ENCODE results near the gene AKAP13. TPM values are rescaled to one million over a fixed set of nuclear protein-coding genes. Genes with fewer than 3 reads are reported as not detected.

The AKAP13 gene
- total and polyA plus RNA-seq, 5 donors from 2014 or later = 106 to 482 (median 112) TPM

GRCh38 chr15:85417276-85417675, 36.9 kb downstream of the AKAP13 start:
- no peak overlapping the region for H3K27ac ChIP-seq (ENCODE audit: insufficient read depth, low read length, poor library complexity, severe bottlenecking)
- H3K27me3 Mint-ChIP-seq = no peaks in the 10 kb centered on the region
- no peak overlapping the region for H3K4me3 Mint-ChIP-seq
- no peak overlapping the region for H3K27ac Mint-ChIP-seq
- DNase-seq (no peak), ATAC-seq (ENCODE audit: low read depth in 2 of 2) (no peak)
- no peaks in the 10 kb centered on the region for H3K9me3 Mint-ChIP-seq
- peaks cover 35% of the 10 kb centered on the region for H3K4me1 ChIP-seq (ENCODE audit: control insufficient read depth, insufficient read depth, low read length, poor library complexity, severe bottlenecking)
- no peak overlapping the region for H3K4me3 ChIP-seq (ENCODE audit: low read depth, low read length)
- H3K36me3 ChIP-seq (ENCODE audit: control insufficient read depth, insufficient read depth, low read length) = no peaks in the 10 kb centered on the region
- H3K9me3 ChIP-seq (ENCODE audit: control insufficient read depth in 2 of 2, low read length in 2 of 2) = no peaks in the 10 kb centered on the region
- H3K4me1 Mint-ChIP-seq = peaks cover 55 to 72% (median 62%) of the 10 kb centered on the region in 4 donors
- peaks cover 8% of the 10 kb centered on the region for H3K36me3 Mint-ChIP-seq
- no peaks in the 10 kb centered on the region for H3K27me3 ChIP-seq (ENCODE audit: control insufficient read depth, insufficient read depth, low read length)

GRCh38 chr15:85419161-85419560, 38.8 kb downstream of the AKAP13 start:
- Mint-ChIP-seq H3K27ac (peak overlapping the region in 1 of 3 donors; percentile 20), H3K4me3 (no peak overlapping the region), H3K9me3 (no peaks in the 10 kb centered on the region), H3K36me3 (peaks cover 8% of the 10 kb centered on the region), H3K4me1 (peaks cover 48 to 75% (median 64%) of the 10 kb centered on the region in 4 donors), H3K27me3 (no peaks in the 10 kb centered on the region)
- Histone ChIP-seq H3K36me3 (ENCODE audit: control insufficient read depth, insufficient read depth, low read length) (no peaks in the 10 kb centered on the region), H3K4me1 (ENCODE audit: control insufficient read depth, insufficient read depth, low read length, poor library complexity, severe bottlenecking) (peaks cover 17% of the 10 kb centered on the region), H3K9me3 (ENCODE audit: control insufficient read depth in 2 of 2, low read length in 2 of 2) (no peaks in the 10 kb centered on the region), H3K4me3 (ENCODE audit: low read depth, low read length) (no peak overlapping the region), H3K27me3 (ENCODE audit: control insufficient read depth, insufficient read depth, low read length) (no peaks in the 10 kb centered on the region), H3K27ac (ENCODE audit: insufficient read depth, low read length, poor library complexity, severe bottlenecking) (no peak overlapping the region)
- DNase-seq (no peak), ATAC-seq (ENCODE audit: low read depth in 2 of 2) (no peak)

- DNase-seq (no peak), ATAC-seq (ENCODE audit: low read depth in 2 of 2) (no peak)
- Mint-ChIP-seq H3K27me3 (no peaks in the 10 kb centered on the region), H3K27ac (no peak overlapping the region), H3K36me3 (peaks cover 8% of the 10 kb centered on the region), H3K9me3 (no peaks in the 10 kb centered on the region), H3K4me1 (peaks cover 43 to 76% (median 62%) of the 10 kb centered on the region in 4 donors), H3K4me3 (peak overlapping the region in 2 of 4 donors; percentile 9 to 13)
- H3K4me3 ChIP-seq (ENCODE audit: low read depth, low read length) = peak overlapping the region; percentile 22
- H3K4me1 ChIP-seq (ENCODE audit: control insufficient read depth, insufficient read depth, low read length, poor library complexity, severe bottlenecking) = peaks cover 9% of the 10 kb centered on the region
- no peak overlapping the region for H3K27ac ChIP-seq (ENCODE audit: insufficient read depth, low read length, poor library complexity, severe bottlenecking)
- no peaks in the 10 kb centered on the region for H3K27me3 ChIP-seq (ENCODE audit: control insufficient read depth, insufficient read depth, low read length)
- no peaks in the 10 kb centered on the region for H3K9me3 ChIP-seq (ENCODE audit: control insufficient read depth in 2 of 2, low read length in 2 of 2)
- no peaks in the 10 kb centered on the region for H3K36me3 ChIP-seq (ENCODE audit: control insufficient read depth, insufficient read depth, low read length)
Observed at GRCh38 chr15:85421116-85421925, 40.9 kb downstream of the AKAP13 start.

- H3K9me3 ChIP-seq (ENCODE audit: control insufficient read depth in 2 of 2, low read length in 2 of 2) = no peaks in the 10 kb centered on the region
- DNase-seq (no peak), ATAC-seq (ENCODE audit: low read depth in 2 of 2) (no peak)
- H3K4me3 ChIP-seq (ENCODE audit: low read depth, low read length) = no peak overlapping the region
- H3K4me1 Mint-ChIP-seq = peaks cover 50 to 82% (median 66%) of the 10 kb centered on the region in 4 donors
- H3K27me3 ChIP-seq (ENCODE audit: control insufficient read depth, insufficient read depth, low read length) = no peaks in the 10 kb centered on the region
- H3K36me3 Mint-ChIP-seq = peaks cover 8% of the 10 kb centered on the region
- H3K36me3 ChIP-seq (ENCODE audit: control insufficient read depth, insufficient read depth, low read length) = no peaks in the 10 kb centered on the region
- H3K4me1 ChIP-seq (ENCODE audit: control insufficient read depth, insufficient read depth, low read length, poor library complexity, severe bottlenecking) = peaks cover 9% of the 10 kb centered on the region
- no peak overlapping the region for H3K27ac Mint-ChIP-seq
- no peaks in the 10 kb centered on the region for H3K9me3 Mint-ChIP-seq
- H3K27ac ChIP-seq (ENCODE audit: insufficient read depth, low read length, poor library complexity, severe bottlenecking) = no peak overlapping the region
- H3K4me3 Mint-ChIP-seq = no peak overlapping the region
- no peaks in the 10 kb centered on the region for H3K27me3 Mint-ChIP-seq
Observed at GRCh38 chr15:85422607-85423006, 42.2 kb downstream of the AKAP13 start.

- DNase-seq (no peak), ATAC-seq (ENCODE audit: low read depth in 2 of 2) (no peak)
- Histone ChIP-seq H3K9me3 (ENCODE audit: control insufficient read depth in 2 of 2, low read length in 2 of 2) (no peaks in the 10 kb centered on the region), H3K36me3 (ENCODE audit: control insufficient read depth, insufficient read depth, low read length) (no peaks in the 10 kb centered on the region), H3K4me3 (ENCODE audit: low read depth, low read length) (no peak overlapping the region), H3K4me1 (ENCODE audit: control insufficient read depth, insufficient read depth, low read length, poor library complexity, severe bottlenecking) (peaks cover 9% of the 10 kb centered on the region), H3K27me3 (ENCODE audit: control insufficient read depth, insufficient read depth, low read length) (no peaks in the 10 kb centered on the region), H3K27ac (ENCODE audit: insufficient read depth, low read length, poor library complexity, severe bottlenecking) (no peak overlapping the region)
- Mint-ChIP-seq H3K27me3 (no peaks in the 10 kb centered on the region), H3K27ac (peak overlapping the region in 2 of 3 donors; percentile 28 to 74), H3K9me3 (no peaks in the 10 kb centered on the region), H3K4me3 (peak overlapping the region in 2 of 4 donors; percentile 15 to 55), H3K4me1 (peaks cover 50 to 86% (median 66%) of the 10 kb centered on the region in 4 donors), H3K36me3 (peaks cover 8% of the 10 kb centered on the region)
Observed at GRCh38 chr15:85423256-85423655, 42.9 kb downstream of the AKAP13 start.

- H3K4me1 ChIP-seq (ENCODE audit: control insufficient read depth, insufficient read depth, low read length, poor library complexity, severe bottlenecking) = peaks cover 9% of the 10 kb centered on the region
- H3K4me3 Mint-ChIP-seq = peak overlapping the region in 2 of 4 donors; percentile 15 to 49
Observed at GRCh38 chr15:85424154-85424553, 43.8 kb downstream of the AKAP13 start.

GRCh38 chr15:85426481-85426880, 46.1 kb downstream of the AKAP13 start:
- H3K27me3 Mint-ChIP-seq = no peaks in the 10 kb centered on the region
- no peaks in the 10 kb centered on the region for H3K36me3 ChIP-seq (ENCODE audit: control insufficient read depth, insufficient read depth, low read length)
- H3K4me1 Mint-ChIP-seq = peaks cover 41 to 91% (median 70%) of the 10 kb centered on the region in 4 donors
- H3K4me1 ChIP-seq (ENCODE audit: control insufficient read depth, insufficient read depth, low read length, poor library complexity, severe bottlenecking) = peaks cover 10% of the 10 kb centered on the region
- peaks cover 4% of the 10 kb centered on the region for H3K36me3 Mint-ChIP-seq
- H3K27me3 ChIP-seq (ENCODE audit: control insufficient read depth, insufficient read depth, low read length) = no peaks in the 10 kb centered on the region
- H3K4me3 ChIP-seq (ENCODE audit: low read depth, low read length) = no peak overlapping the region
- no peaks in the 10 kb centered on the region for H3K9me3 ChIP-seq (ENCODE audit: control insufficient read depth in 2 of 2, low read length in 2 of 2)
- ATAC-seq (ENCODE audit: low read depth in 2 of 2) (no peak), DNase-seq (no peak)
- H3K27ac ChIP-seq (ENCODE audit: insufficient read depth, low read length, poor library complexity, severe bottlenecking) = no peak overlapping the region
- no peak overlapping the region for H3K4me3 Mint-ChIP-seq
- no peaks in the 10 kb centered on the region for H3K9me3 Mint-ChIP-seq
- no peak overlapping the region for H3K27ac Mint-ChIP-seq

More at GRCh38 chr15:85424154-85424553, 43.8 kb downstream of the AKAP13 start:
- Mint-ChIP-seq H3K27ac (peak overlapping the region in 1 of 3 donors; percentile 28), H3K27me3 (no peaks in the 10 kb centered on the region), H3K36me3 (peaks cover 7% of the 10 kb centered on the region), H3K9me3 (no peaks in the 10 kb centered on the region), H3K4me1 (peaks cover 50 to 88% (median 70%) of the 10 kb centered on the region in 4 donors)
- Histone ChIP-seq H3K9me3 (ENCODE audit: control insufficient read depth in 2 of 2, low read length in 2 of 2) (no peaks in the 10 kb centered on the region), H3K4me3 (ENCODE audit: low read depth, low read length) (no peak overlapping the region), H3K27me3 (ENCODE audit: control insufficient read depth, insufficient read depth, low read length) (no peaks in the 10 kb centered on the region), H3K27ac (ENCODE audit: insufficient read depth, low read length, poor library complexity, severe bottlenecking) (no peak overlapping the region), H3K36me3 (ENCODE audit: control insufficient read depth, insufficient read depth, low read length) (no peaks in the 10 kb centered on the region)
- DNase-seq (no peak), ATAC-seq (ENCODE audit: low read depth in 2 of 2) (no peak)
